ENCODE results near the gene LTB4R.
"Not testable (repeated sequence)": the region's sequence is repeated elsewhere in the genome, so short reads cannot be mapped to it uniquely, and the experiment has no call there.

The LTB4R gene

DNA sequence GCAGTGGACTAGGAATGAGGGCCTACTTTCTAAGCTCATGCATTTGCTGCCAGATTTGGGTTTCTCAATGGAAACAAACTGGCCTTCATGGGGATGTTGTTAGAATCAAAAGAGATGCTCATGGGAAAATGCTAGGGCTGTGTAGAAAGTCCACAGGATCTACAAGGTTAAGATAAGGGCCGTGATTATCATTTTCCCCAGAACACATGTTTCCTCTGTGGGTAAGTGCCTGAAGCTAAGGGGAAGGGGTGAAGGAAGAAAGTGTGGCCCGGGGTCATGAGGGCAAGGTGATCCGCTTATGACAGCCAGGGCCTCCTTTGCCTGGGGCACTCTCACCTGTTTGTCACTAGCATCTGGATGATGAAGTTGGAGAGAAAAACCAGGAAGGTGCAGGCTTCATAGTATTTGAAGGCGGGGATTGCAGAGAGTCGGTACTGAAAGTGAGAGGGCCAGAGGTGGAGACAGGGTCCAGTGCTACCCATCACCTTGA, 13.8 kb downstream of the LTB4R start:
- no peak for DNase-seq

DNA sequence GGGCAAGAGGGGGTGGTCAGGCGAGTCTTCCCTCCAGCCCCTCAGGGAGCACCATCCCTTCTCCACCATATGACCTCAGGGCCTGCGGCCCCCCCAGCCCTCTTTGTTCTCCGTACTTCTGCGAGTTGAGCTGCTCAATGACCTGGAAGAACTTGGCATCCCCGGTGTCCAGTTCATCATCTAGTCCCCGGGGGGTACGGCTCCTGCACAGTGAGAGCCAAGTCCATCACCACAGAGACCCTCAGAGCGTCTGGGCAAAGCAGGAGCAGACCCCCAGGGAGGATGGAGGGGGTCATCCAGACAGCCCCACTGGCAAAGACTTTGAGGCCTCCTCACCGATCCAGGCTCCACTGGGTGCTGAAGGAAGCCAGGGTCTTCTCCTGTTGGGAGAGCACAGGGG, 14.7 kb downstream of the LTB4R start:
- DNase-seq: no peak

DNA sequence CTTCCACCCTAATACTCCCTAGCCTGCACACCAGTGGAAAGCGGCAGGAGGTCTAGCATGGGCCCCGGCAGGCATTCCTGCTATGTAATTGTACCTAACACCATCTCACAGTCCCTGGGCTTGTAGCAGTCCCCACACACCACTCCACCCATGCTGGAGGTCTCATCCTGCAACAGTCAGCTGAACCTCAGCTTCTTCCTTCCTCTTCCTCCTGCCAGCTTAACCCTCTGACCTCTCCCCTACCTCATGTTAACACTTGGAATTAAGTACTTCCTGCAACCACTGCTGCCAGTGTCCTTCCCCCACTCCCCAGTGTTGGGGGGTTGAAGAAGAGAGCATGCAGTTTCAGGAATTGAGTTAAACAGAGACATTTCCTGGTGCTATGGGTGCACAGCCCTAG, 16.0 kb downstream of the LTB4R start:
- no peak for DNase-seq

DNA sequence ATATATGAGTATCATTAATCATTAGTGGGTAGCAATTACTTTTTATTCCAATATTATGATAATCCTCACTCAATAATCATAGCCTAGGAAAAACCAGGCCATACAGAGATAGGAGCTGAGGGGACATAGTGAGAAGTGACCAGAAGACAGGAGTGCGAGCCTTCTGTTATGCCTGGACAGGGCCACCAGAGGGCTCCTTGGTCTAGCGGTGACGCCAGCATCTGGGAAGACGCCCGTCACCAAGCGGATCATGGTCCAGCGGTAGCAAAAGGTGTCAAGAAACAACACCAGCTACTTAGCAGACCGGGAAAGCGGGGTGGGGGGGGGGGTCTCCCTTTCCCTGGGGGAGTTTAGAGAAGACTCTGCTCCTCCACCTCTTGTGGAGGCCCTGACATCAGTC, 16.6 kb downstream of the LTB4R start:
- DNase-seq: not testable (repeated sequence)

DNA sequence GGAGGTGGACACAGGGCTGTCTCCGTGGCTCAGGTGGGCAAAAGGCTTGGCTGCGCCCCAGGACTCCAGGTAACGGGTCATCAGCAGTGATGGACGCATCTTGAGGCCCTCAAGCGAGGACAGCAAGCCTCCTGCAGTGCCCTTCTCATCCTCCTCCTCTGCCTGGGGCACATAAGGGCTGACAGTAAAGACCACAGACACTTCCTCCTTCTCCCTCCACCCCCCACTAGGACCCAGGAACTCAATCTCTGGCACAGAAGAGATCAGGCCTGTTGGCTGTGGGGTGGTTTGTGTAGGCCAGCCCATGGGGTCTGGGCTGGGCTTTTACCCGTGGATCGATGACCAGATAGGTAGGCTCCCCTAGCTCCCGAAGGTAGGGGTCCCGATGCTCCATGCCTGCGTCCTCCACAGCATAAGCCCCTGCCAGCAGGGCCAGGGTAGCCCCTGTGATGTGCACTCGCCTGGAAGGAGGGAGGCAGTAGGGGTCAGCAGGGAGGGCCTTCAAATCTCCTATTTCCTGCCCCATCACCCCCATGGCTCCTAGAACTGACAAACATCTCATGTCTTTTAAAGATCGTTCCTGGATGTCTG, 17.9 kb downstream of the LTB4R start:
- no peak for DNase-seq

DNA sequence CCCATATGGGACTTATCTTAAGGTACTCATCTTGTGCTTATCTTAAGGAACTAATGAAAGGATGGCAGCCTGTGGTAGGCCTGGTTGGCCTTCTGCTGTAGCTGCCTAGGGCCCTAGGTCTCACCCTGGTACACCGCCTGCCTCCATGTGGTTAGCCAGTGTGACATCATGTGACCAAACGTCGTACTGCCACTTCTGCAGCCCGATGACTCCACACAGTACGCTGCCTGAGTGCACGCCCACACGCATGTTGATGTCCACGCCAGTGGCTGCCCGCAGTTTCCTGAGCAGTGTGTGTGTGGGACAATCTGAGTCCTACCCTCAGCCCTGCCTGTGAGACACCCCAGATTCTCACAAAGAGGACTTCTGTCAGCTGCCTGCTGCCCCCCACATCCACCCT, 18.4 kb downstream of the LTB4R start:
- DNase-seq: no peak

DNA sequence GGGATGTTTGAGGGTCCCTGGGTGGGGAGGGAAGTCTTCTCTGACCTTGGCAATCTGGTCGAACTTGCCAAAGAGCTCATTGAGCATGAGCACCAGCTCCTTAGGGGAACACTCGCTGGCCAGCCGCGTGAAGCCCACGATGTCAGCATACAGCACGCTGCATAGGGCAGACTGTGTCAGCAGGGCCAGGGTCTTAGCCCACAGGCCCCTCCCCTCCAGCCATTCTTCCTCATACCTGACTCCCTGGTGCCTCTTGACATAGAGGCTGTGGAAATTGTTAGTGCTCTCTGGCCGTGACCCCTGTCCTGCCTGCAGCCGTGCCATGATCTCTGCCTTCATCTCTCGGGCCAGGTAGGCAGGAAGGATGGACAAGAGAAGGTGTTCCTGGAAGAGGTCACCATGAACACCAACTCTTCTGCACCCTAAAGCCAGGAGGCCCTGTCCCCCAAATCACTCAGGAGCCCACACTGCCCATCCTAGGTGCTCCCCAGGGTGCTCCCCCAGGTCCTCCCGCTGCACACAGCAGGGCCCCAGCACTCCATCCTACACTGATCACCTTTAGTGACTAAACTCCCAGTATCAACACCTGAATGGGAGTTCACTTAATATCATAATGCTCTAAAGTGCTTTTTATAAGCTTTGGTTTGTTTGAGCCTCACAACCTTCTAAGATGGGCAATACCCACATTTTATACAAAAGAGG, 19.8 kb downstream of the LTB4R start:
- DNase-seq: no peak

DNA sequence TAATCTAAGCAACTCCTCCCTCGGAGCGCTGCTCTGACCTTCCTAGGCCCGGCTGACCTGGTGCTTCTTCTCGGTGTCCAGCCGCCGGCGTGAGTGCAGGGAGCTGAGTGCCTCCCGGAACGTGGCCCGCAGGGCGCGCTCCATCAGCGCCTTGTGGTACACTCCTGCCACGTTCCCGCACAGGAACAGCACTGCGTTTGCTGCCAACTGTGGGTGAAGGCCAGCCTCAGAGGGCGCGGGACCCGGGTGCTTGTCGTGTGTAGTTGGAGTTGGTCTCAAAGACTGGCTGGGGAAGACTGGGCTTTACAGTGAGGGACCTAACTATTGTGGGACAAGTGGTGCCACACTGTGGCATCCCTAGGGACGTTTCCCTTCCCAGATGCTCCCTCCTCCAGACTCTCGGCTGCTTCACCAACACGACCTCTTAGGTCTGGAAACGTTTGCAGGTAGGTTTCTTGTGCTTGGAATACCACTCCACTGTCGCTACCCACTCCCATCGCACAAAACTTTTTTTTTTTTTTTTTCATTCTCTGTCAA, 20.5 kb downstream of the LTB4R start:
- no peak for DNase-seq

DNA sequence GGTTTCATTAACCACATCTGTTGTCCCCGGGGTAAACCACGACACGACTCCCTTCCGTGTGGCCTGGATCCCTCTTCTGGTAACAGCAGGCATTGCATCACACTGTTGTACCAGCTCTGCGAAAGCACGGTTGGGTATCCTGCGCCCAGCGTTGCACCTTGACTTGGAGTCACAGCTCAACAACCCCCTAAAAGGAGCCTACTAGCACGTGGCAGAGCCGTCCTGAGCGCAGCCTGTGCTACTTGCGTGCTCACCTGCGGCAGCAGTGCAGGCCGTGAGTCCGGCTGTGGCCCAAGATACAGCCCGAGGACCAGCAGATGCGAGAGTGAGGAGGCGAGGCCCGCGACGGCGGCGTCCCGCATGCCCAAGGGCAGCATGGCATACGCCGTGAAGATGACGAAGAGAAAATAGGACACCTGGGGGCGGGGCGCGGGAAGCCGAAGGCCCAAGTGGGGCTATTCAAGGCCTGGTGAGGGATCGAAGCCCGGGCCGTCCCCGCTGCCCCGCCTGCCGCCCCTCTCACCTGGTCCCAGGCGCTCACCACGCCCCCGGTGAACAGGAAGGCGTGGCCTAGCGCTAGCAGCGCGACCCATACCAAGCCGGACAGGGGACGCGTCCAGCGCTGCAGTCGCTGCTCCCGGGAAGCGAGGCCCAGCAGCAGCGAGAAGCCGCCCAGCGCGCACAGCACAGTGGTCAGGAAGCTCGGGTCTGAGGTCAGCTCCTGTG, 21.1 kb downstream of the LTB4R start:
- peak; percentile 39 for DNase-seq

DNA sequence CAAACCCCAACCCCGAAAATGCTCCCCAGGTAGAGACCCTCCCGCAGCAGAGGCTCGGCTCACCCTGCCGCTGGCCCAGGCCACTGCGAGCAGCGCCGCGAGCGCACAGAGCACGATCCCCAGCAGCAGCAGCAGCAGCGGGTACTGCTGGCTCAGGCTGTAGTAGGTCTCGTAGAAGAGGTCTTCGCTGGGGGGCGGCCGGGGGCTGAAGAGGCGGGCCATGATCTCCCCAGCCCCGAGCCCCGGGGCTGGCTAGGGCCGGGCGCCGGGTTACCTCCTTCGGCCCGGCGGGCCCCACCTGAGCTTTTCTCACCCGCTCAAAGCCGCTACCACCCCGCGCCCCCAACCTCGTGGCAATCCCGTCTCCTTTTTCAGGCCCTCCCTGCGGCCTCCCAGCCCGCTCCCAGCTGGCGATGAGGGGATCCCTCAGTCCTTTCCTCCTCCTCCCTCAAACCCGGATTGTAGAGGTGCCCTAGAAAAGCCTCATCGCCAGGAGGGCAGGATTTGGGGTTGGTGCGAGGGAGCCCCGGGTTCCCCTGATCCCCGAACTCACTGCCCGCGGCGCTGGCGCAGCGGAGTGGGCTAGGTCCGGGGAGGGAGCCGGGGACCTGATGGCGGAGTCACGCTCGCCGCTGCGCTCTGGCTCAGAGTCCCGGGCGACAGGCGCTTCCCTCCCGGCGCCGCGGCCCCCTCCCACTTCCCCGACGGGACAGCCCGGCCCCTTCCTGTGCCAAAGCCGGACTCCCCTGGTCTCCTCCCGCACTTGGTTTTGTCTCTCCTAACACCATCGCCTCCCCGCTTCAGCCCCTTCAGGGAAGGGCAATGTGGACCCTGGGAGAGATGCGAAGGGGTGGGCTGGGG, 23.4 kb downstream of the LTB4R start, which contains the start of gene ADCY4:
ADCY4 (minus strand) TSS at position 641 of the 861 bp plus-strand sequence; CDS start at position 222, 419 bp downstream.
- no peak for DNase-seq

DNA sequence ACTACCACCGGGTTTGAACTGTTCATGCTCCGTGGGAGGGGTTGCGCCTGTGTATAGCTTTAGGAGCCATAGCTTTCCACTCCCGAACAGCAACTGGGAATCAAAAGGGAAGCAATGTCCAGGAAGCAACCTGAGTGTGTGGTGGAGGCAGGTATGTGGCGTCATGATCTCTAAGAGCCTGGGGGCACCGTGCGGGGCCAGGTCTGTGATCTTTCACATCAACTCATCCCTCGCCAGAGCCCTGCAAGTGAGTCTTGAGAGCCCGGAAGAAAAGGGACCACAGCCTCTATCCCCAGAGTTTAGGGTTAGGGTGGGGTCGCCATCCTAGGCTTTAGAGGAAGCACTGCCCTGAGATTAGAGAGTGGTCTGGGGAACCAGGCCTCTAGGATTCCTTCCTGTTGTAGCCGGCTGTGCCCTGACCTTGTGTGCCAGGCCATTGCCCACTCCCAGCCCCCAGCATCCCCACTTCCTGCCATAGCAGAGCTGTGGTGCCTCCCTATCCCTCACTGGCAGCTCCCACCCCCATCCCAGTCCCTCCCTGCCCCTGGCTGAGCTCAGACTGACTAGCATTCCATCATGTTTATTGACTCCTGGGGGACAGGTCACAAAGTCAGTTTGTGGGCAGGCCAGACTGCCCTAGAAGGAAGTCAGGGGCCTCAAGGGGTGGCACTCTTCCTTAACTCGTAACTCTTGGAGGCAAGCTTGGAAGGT, 24.3 kb downstream of the LTB4R start:
- no peak for DNase-seq

DNA sequence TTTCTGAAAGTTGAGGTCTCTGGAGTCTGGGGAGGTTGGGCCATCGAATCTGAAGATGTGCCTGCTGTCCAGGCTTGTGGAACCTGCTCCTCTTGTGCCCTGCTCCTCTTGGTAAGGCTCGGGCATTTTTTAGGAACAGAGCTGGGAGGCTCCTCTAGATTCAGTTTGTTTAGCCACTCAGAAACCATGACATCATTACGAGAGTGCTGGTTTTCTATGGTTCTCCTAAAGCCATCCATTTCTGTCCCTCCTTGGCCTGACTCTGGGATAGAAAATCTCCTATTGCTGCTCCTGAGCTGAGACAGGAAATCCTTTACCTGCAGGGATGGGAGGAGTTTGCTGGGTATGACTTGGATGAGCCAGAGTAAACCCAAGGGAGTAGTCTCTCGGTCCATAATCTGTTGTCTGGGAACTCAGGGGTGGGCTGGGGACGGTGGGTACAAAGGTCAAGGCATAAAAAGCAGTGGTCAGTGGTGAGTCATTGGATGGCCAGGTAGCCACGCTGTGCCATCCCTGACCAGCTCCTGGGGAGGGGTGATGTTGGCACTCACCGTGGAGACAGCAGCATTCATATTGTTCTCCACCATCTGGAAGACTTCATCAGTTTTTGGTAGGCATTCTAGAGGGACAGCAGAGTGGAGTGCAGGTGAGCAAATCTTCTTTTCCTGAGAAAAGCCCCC, 26.0 kb downstream of the LTB4R start:
- no peak for DNase-seq

DNA sequence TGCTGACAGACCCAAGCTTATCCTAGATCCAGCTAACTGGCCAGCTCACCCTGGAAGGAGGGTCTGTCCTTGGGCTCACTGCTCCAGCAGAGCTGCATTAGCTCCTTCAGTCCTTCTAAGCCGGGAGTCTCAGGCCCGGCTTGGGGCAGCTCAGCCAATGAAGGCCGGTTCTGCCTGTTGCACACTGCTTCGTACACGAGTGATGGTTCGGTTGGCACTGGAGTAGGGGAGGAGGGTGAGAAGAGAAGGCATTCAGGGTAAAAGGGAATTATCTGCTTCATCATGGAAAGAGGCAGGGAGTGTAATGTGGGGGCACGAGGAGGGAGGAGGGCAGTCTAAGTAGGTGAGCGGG, 26.5 kb downstream of the LTB4R start:
- no peak for DNase-seq

DNA sequence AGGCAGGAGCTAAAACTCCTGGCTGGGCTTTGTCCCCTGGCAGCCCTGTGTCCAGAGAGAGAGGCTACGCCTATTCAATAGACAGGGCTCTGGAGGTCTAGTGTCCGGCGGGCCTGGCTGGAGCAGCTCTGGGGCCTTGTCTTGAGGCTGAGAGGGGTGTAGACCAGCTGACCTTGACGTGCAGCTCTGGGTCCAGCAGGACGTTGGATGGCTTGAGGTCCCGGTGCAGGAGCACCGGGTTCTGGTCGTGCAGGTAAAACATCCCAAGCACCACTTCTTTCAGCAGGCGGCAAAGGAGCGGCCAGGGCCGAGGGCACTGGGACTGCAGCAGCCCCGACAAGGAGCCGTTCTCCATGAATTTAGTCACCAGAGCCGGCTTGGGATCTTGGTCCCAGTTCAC, 27.5 kb downstream of the LTB4R start:
- no peak for DNase-seq

DNA sequence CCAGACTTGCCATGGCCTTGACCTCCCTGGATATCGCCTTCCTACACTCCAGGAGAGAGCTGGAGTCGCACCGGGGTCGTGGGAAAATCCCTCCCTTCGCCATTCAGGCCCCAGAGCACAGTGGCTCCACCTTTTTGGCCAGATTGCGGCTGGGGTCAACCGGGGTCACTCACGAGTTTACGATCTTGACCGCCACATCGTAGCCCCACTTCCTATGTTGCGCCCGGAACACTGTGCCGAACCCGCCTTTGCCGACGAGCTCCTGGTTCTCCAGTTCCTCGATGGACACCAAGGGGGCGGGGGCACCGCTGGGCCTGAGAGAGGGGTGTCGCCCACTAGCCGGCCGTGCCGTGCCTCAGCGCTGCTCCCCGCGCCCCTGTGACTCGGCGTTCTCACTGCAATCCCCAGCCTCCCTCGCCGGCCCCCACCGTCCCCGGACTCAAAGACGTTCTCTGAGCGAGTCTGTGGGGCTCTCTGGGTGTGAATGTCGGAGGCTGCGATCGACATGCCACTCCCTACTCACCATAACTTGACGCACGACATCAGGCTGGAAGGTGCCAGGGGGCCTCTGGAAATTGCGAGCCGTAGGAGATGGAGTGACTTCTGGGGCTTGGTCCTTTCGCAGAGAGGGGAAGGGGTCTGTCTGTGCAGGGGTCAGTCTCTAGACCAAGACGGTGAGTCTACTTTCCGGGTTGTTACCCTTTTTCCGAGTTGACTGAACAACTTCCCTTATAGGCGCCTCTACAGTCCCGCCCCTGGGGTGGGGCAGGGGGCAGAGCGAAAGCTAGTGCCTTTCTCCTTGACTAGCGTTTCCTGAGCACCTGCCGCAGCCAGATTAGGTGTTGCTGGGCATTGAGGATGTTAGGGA, 28.2 kb downstream of the LTB4R start, which contains the start of gene RIPK3:
RIPK3 (minus strand) TSS at position 708 of the 868 bp plus-strand sequence; CDS start at position 543, 165 bp downstream.
- DNase-seq: peak; percentile 64

DNA sequence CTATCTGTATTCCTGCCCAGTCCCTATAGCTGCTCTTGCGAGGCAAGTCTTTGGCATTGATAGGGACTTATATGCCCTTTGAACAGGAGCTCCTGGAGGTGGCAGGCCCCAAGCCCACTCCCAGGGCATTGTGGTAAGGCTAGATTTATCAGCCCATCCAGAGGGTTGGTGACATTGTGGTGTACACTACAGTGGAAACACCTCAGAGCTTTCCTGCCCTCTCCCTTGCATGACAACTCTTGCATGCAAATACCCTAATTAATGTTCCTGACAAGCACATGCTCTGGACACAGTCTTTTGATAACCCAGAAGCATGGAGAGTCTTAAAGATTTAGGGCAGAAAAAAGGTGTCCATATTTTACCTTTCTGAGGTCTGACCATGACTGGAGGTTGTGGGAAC, 29.3 kb downstream of the LTB4R start:
- no peak for DNase-seq

DNA sequence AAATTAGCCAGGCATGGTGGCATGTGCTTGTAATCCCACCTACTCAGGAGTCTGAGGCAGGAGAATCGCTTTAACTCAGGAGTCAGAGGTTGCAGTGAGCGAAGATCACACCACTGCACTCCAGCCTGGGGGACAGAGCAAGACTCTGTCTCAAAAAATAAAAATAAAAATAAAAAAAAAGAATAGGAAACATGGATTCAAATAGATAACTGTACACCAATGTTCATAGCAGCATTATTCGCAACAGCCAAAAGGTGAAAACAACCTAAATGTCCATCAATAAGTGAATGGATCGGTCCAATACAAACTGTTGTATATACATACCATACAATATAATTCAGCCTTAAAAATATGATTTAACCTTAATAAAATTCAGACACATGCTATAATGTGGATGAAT, 31.6 kb downstream of the LTB4R start:
- DNase-seq: no peak

DNA sequence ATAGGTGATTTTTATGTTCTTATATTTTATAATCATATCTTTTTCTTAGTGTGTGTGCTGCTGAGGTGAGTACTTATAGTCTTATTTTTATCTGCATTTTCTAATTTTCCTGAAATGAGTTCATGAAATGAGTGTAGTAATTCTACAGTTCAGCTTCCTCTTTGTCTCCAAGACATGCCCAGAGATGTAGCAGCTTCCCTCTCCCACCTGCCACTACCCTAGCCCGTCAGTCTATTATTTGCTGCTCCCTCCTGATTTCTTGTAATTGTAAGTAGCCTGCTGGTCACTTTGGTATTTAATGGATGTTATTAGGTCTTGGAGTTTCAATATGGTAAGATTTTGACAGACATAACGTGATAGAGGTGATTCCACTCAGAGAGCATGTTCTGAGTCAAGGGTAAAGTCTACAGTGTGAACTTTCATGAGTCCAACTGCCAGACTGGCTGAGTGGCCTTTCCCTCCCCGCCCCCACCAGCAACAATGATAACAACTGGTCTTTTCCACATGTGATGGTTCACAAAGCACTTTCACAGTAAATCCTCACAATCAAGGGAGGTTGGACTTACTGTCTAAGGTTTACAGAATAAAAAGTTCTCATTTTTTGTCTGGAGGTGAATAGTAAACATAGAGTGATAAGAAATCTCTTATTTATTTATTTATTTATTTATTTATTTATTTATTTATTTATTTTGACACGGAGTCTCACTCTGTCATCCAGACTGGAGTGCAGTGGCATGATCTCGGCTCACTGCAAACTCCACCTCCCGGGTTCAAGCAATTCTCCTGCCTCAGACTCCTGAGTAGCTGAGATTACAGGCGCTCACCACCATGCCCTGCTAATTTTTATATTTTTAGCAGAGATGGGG, 32.7 kb downstream of the LTB4R start:
- no peak for DNase-seq

DNA sequence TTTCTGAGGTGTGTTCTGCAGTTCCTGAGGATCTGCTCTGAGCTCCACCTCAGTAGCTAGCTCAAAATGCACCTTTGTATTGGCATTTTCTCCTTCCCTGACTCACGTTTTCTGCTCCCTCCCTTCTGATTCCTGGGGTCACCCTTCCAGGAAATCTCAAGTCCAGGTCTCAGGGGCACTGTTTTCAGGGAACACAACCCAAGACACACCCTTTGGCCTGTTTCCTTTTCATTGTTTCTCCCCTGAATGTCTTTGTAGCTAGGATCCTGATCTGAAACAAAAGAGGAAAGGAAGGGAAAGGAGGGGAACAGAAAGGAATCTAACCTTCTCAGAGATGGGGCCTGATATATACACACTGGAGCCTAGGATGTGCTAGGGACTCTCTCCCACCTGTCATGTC, 35.8 kb downstream of the LTB4R start:
- no peak for DNase-seq

All from NCI-H510A (cell line).